ENCODE results near the gene CARMIL1.

DNA sequence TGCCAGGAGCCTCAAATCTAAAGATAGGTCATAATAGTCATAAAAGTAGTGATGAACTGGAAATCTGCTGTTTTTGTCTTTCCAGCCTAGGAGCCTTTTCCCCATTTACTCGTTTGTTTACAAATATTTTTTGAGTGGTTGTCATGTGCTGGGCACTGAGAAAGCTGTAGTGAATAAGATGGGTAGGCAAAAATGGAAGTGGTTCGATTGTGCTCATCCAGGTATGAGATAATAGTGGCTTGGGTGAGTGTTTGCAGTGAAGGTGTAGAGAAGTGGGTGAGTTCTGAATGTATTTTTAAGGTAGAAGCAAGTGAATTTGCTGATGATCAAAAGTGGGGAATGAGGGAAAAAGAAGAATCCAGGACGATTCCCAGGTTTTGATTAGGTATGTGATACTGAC is 53.0 kb downstream of the CARMIL1 start:
- TF ChIP-seq CTCF (IDR thresholded peaks at IDR 0.05): no peak
- no peak for TF ChIP-seq POLR2AphosphoS5 (IDR thresholded peaks at IDR 0.05)

Data from suprapubic skin (tissue), 3 donors.